ENCODE data around the gene TSPAN18. TPM values are rescaled to one million over a fixed set of nuclear protein-coding genes. Genes with fewer than 3 reads are reported as not detected.

The TSPAN18 gene
- total RNA-seq, 4 donors from 2014 or later, result 0.34 to 11.5 (median 2.7) TPM

- TF ChIP-seq CTCF (IDR thresholded peaks at IDR 0.05; ENCODE audit: low read depth), result no peak
Measured at GRCh38 chr11:44943118-44943517, 216.4 kb downstream of the TSPAN18 start.

GRCh38 chr11:44943696-44944095, 216.9 kb downstream of the TSPAN18 start:
- TF ChIP-seq CTCF (IDR thresholded peaks at IDR 0.05; ENCODE audit: low read depth), result no peak

- TF ChIP-seq CTCF (IDR thresholded peaks at IDR 0.05; ENCODE audit: low read depth), result no peak
Measured at GRCh38 chr11:44944181-44944852, 217.6 kb downstream of the TSPAN18 start.

- no peak for TF ChIP-seq CTCF (IDR thresholded peaks at IDR 0.05; ENCODE audit: low read depth)
Measured at GRCh38 chr11:44944853-44945235, 218.1 kb downstream of the TSPAN18 start.

GRCh38 chr11:44945666-44946065, 218.9 kb downstream of the TSPAN18 start:
- no peak for TF ChIP-seq CTCF (IDR thresholded peaks at IDR 0.05; ENCODE audit: low read depth)

- TF ChIP-seq CTCF (IDR thresholded peaks at IDR 0.05; ENCODE audit: low read depth), result no peak
Measured at GRCh38 chr11:44946263-44946662, 219.5 kb downstream of the TSPAN18 start.

GRCh38 chr11:44947114-44947513, 220.4 kb downstream of the TSPAN18 start:
- no peak for TF ChIP-seq CTCF (IDR thresholded peaks at IDR 0.05; ENCODE audit: low read depth)
